RWPE2 (cell line): ENCODE data around the gene CCDC80.
A peak's percentile ranks its signal among the peaks of the same experiment; 100 is the strongest.

Experiments used
- ATAC-seq: fragments of 200-7000 bp; cut with Tn5 transposase; 3 replicates; pipeline ENCODE4 v1.9.1; 2021; ENCODE audit warnings: low read depth
- DNase-seq: peaks from one replicate; pipeline ENCODE4 v3.0.0-alpha.2; 2020; ENCODE audit warnings: low spot score
- H3K27ac ChIP-seq: fragments of 450-650 bp; 2 replicates; pipeline ENCODE4 v1.5.1; 2017; ENCODE audit warnings: mild to moderate bottlenecking; ENCODE audit not compliant: poor library complexity, severe bottlenecking
- H3K27me3 ChIP-seq: fragments of 250-450 bp; sonication (Bioruptor Pico); 2 replicates; pipeline ENCODE4 v1.5.1; 2021; ENCODE audit warnings: mild to moderate bottlenecking, moderate library complexity; ENCODE audit not compliant: insufficient read depth, poor library complexity, severe bottlenecking
- H3K36me3 ChIP-seq: fragments of 250-450 bp; sonication (Bioruptor Pico); 2 replicates; pipeline ENCODE4 v1.5.1; 2020; ENCODE audit warnings: low read depth, mild to moderate bottlenecking, moderate library complexity
- H3K4me1 ChIP-seq: fragments of 250-450 bp; sonication (Bioruptor Pico); 2 replicates; pipeline ENCODE4 v1.5.1; 2021; ENCODE audit warnings: mild to moderate bottlenecking, moderate library complexity; ENCODE audit not compliant: insufficient read depth, poor library complexity, severe bottlenecking
- H3K4me3 ChIP-seq: fragments of 250-450 bp; sonication (Bioruptor Pico); 2 replicates; pipeline ENCODE4 v1.5.1; 2021; ENCODE audit warnings: mild to moderate bottlenecking, moderate library complexity; ENCODE audit not compliant: severe bottlenecking
- H3K9me3 ChIP-seq: fragments of 250-450 bp; sonication (Bioruptor Pico); 2 replicates; pipeline ENCODE4 v1.5.1; 2021; ENCODE audit warnings: mild to moderate bottlenecking, moderate library complexity; ENCODE audit not compliant: severe bottlenecking
- TF ChIP-seq, protein P1 (sequence below): fragments of 450-650 bp; IDR thresholded peaks from one replicate; pipeline ENCODE4 v1.5.1; 2017; ENCODE audit warnings: mild to moderate bottlenecking, moderate library complexity; ENCODE audit not compliant: poor library complexity, severe bottlenecking

The CCDC80 gene, protein sequence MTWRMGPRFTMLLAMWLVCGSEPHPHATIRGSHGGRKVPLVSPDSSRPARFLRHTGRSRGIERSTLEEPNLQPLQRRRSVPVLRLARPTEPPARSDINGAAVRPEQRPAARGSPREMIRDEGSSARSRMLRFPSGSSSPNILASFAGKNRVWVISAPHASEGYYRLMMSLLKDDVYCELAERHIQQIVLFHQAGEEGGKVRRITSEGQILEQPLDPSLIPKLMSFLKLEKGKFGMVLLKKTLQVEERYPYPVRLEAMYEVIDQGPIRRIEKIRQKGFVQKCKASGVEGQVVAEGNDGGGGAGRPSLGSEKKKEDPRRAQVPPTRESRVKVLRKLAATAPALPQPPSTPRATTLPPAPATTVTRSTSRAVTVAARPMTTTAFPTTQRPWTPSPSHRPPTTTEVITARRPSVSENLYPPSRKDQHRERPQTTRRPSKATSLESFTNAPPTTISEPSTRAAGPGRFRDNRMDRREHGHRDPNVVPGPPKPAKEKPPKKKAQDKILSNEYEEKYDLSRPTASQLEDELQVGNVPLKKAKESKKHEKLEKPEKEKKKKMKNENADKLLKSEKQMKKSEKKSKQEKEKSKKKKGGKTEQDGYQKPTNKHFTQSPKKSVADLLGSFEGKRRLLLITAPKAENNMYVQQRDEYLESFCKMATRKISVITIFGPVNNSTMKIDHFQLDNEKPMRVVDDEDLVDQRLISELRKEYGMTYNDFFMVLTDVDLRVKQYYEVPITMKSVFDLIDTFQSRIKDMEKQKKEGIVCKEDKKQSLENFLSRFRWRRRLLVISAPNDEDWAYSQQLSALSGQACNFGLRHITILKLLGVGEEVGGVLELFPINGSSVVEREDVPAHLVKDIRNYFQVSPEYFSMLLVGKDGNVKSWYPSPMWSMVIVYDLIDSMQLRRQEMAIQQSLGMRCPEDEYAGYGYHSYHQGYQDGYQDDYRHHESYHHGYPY

DNA sequence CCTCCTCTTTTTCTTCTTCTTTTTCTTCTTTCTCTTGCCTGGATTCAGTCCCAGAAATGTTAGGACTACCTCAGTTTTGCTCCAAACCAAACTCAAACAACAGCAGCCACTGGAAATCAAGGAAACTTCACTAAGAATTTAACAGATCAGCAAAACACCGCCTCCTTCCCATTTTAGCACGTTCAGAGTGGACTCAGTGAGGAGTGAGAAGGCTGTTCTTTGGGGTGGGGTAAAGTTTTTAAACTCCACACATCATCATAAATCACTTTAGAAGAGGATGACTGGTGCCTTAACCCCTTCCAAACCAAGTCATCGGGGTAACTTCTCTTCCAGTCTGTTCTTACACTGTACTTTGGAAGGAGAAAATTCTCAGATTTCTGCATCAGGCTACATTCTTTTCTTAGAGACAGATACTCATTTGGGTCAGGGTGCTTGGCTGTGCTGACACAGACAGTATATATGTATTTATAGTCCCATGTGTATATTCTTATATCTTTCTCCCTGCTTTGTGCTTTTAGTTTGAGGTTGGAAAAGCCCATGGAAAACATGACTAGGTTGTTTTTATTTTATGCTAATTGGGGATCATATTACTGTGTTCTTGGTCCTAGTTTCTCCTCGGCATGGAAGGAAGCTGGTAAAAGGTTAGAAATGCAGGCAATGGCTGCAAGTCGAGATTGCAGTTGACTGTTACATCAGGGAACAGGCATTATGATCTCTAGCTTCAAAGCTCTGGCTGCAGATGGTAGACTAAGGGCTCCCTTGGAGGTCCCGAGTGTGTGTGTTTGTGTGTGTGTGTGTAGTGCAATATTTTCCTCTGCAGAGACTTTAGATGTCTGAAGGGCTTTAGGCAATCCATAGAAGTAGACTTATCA, at the start of gene CCDC80:
TSS of gene CCDC80 (minus strand) at position 214 of the 872 bp plus-strand sequence. CDS start 1,238 bp downstream, outside the sequence.
- Histone ChIP-seq H3K9me3 (no peaks in the 10 kb centered on the region), H3K27ac (peak within 1 kb of the TSS; percentile 79), H3K4me3 (peak within 1 kb of the TSS; percentile 25), H3K36me3 (no peaks in the 10 kb centered on the region), H3K27me3 (no peaks in the 10 kb centered on the region), H3K4me1 (peaks cover 28% of the 10 kb centered on the region)
- DNase-seq, result no peak
- TF ChIP-seq, protein P1, sequence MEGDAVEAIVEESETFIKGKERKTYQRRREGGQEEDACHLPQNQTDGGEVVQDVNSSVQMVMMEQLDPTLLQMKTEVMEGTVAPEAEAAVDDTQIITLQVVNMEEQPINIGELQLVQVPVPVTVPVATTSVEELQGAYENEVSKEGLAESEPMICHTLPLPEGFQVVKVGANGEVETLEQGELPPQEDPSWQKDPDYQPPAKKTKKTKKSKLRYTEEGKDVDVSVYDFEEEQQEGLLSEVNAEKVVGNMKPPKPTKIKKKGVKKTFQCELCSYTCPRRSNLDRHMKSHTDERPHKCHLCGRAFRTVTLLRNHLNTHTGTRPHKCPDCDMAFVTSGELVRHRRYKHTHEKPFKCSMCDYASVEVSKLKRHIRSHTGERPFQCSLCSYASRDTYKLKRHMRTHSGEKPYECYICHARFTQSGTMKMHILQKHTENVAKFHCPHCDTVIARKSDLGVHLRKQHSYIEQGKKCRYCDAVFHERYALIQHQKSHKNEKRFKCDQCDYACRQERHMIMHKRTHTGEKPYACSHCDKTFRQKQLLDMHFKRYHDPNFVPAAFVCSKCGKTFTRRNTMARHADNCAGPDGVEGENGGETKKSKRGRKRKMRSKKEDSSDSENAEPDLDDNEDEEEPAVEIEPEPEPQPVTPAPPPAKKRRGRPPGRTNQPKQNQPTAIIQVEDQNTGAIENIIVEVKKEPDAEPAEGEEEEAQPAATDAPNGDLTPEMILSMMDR, result no peak
- peak; percentile 73 for ATAC-seq

DNA sequence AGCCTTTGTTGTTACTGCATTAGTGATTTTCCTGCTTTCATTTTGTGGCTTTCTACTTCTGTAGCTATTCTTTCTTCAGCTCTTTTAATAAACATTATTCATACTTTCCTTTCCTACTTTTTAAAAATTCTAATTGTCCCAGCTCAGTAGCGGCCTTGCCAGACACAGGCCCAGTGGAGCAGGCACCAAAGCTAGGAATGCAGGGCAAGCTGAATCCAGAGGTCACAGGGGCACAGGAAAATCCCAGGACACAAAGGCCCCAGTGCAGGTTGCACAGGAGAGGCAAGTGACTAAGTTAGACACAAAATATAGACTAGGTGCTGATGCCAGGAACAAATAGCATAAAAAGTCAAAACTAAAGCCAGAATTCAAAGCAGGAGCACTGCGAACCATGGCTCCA, 49.0 kb upstream of the CCDC80 start:
- ATAC-seq, result no peak
- no peak for DNase-seq
- H3K9me3 ChIP-seq, result no peaks in the 10 kb centered on the region
- H3K27ac ChIP-seq, result peak overlapping the region; percentile 87
- H3K4me1 ChIP-seq, result peaks cover 20% of the 10 kb centered on the region
- TF ChIP-seq, protein P1, result no peak
- H3K36me3 ChIP-seq, result no peaks in the 10 kb centered on the region
- no peak overlapping the region for H3K4me3 ChIP-seq
- H3K27me3 ChIP-seq, result no peaks in the 10 kb centered on the region

DNA sequence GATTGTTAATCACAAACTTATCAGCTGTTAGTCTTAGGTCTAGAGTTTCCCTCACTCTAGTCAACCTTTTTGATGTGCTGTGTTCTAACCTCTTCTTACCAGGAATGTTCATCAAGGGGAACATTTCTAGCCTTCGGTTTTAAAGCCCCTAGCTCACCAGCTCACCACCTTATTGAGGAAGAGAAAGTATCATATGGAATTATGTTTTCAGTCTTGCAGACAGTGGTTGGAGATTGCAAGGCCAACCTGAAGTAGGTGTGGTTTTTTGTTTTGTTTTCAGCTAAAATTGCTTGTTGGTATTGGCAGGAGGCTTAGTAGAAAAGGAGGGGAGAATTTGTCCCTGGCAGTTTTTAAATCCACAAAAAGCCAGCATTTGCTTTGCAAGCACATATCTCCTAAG, 48.4 kb upstream of the CCDC80 start:
- peaks cover 20% of the 10 kb centered on the region for H3K4me1 ChIP-seq
- H3K9me3 ChIP-seq, result no peaks in the 10 kb centered on the region
- no peaks in the 10 kb centered on the region for H3K27me3 ChIP-seq
- no peaks in the 10 kb centered on the region for H3K36me3 ChIP-seq
- ATAC-seq, result no peak
- peak overlapping the region; percentile 87 for H3K27ac ChIP-seq
- H3K4me3 ChIP-seq, result no peak overlapping the region
- no peak for DNase-seq
- TF ChIP-seq, protein P1, result no peak

DNA sequence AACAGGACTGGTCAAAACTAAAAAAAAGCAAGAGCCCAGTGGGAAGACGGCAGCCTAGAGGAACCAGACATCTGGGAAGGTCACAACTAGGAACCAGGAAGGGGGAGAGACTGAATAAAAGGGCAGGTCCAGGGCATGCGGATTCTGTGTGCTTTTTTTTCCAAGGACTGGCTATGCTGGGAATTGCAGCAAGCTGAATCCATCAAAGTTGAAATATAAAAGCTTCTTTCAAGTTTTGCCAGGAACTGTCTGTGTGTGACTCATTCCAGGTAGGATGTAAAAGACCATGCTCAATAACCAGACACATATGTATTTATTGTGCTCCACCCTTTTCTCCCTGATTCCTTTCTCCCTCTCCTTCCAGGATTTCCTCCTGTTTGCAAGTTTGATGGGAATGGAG, 47.9 kb upstream of the CCDC80 start:
- H3K4me1 ChIP-seq, result peaks cover 26% of the 10 kb centered on the region
- H3K27ac ChIP-seq, result peak overlapping the region; percentile 87
- TF ChIP-seq, protein P1, result no peak
- no peak for DNase-seq
- no peaks in the 10 kb centered on the region for H3K9me3 ChIP-seq
- no peaks in the 10 kb centered on the region for H3K27me3 ChIP-seq
- peak; percentile 91 for ATAC-seq
- H3K36me3 ChIP-seq, result no peaks in the 10 kb centered on the region
- no peak overlapping the region for H3K4me3 ChIP-seq
